Effector CD4-positive, alpha-beta T cell (primary cell): Measurements from ENCODE around the gene NR2E3.

ENCODE experiments used
- DNase-seq: peaks from one replicate; pipeline ENCODE4 v3.0.0-alpha.2; 2020

The NR2E3 gene

GRCh38 chr15:71791975-71792374 lies 18.4 kb upstream of the NR2E3 start:
- no peak for DNase-seq

- DNase-seq, result no peak
These were observed 17.8 kb upstream of the NR2E3 start for GRCh38 chr15:71792521-71792920.

- DNase-seq, result no peak
These were observed 11.7 kb upstream of the NR2E3 start for GRCh38 chr15:71798641-71799040.

GRCh38 chr15:71800190-71800589 lies 10.2 kb upstream of the NR2E3 start:
- no peak for DNase-seq

- no peak for DNase-seq
These were observed 9.3 kb upstream of the NR2E3 start for GRCh38 chr15:71800835-71801745.

- DNase-seq, result no peak
These were observed 8.3 kb upstream of the NR2E3 start for GRCh38 chr15:71801935-71802655.

GRCh38 chr15:71802770-71803169 lies 7.6 kb upstream of the NR2E3 start:
- no peak for DNase-seq

GRCh38 chr15:71804226-71804625 lies 6.1 kb upstream of the NR2E3 start:
- no peak for DNase-seq

- no peak for DNase-seq
These were observed 5.5 kb upstream of the NR2E3 start for GRCh38 chr15:71804695-71805470.

GRCh38 chr15:71806452-71806931 lies 3.9 kb upstream of the NR2E3 start:
- no peak for DNase-seq

GRCh38 chr15:71807125-71807629 lies 3.2 kb upstream of the NR2E3 start:
- DNase-seq, result no peak

GRCh38 chr15:71807691-71808091 lies 2.7 kb upstream of the NR2E3 start:
- no peak for DNase-seq

- DNase-seq, result no peak
These were observed 1.9 kb upstream of the NR2E3 start for GRCh38 chr15:71808311-71809020.

GRCh38 chr15:71809346-71809745 lies 1.0 kb upstream of the NR2E3 start:
- DNase-seq, result no peak

- no peak for DNase-seq
These were observed 832 bp downstream of the NR2E3 start for GRCh38 chr15:71811036-71811736.

- no peak for DNase-seq
These were observed 1.7 kb downstream of the NR2E3 start for GRCh38 chr15:71811752-71812735.

- DNase-seq, result no peak
These were observed 2.8 kb downstream of the NR2E3 start for GRCh38 chr15:71812966-71813722.

- no peak for DNase-seq
These were observed 3.5 kb downstream of the NR2E3 start for GRCh38 chr15:71813723-71814470.

- no peak for DNase-seq
These were observed 4.9 kb downstream of the NR2E3 start for GRCh38 chr15:71815301-71815700.
